Neuronal stem cell (in vitro differentiated cells): ENCODE data around the gene FAM47C.

Source experiments
- DNase-seq: peaks from one replicate; pipeline ENCODE4 v3.0.0-alpha.2; 2013; ENCODE audit warnings: low spot score
- H2AFZ ChIP-seq: one replicate; pipeline ENCODE4 v1.6.1; 2013; ENCODE audit warnings: mild to moderate bottlenecking, low read length, inconsistent platforms
- H2AK5ac ChIP-seq: 2 replicates; pipeline ENCODE4 v1.6.1; 2013; ENCODE audit warnings: low read depth, mild to moderate bottlenecking, inconsistent platforms, low read length, moderate library complexity, mixed read lengths
- H2BK120ac ChIP-seq: 2 replicates; pipeline ENCODE4 v1.6.1; 2013; ENCODE audit warnings: low read depth, mild to moderate bottlenecking, inconsistent platforms, low read length, moderate library complexity, mixed read lengths
- H2BK12ac ChIP-seq: one replicate; pipeline ENCODE4 v1.6.1; 2013; ENCODE audit warnings: low read length, inconsistent platforms
- H2BK15ac ChIP-seq: 2 replicates; pipeline ENCODE4 v1.6.1; 2013; ENCODE audit warnings: mild to moderate bottlenecking, low read length, inconsistent platforms, mixed read lengths
- H2BK5ac ChIP-seq: one replicate; pipeline ENCODE4 v1.6.1; 2013; ENCODE audit warnings: inconsistent platforms, mild to moderate bottlenecking, low read length, moderate library complexity
- H3K14ac ChIP-seq: one replicate; pipeline ENCODE4 v1.6.1; 2013; ENCODE audit warnings: low read length, inconsistent platforms
- H3K18ac ChIP-seq: 2 replicates; pipeline ENCODE4 v1.6.1; 2013; ENCODE audit warnings: low read length, inconsistent platforms
- H3K23ac ChIP-seq: 2 replicates; pipeline ENCODE4 v1.6.1; 2013; ENCODE audit warnings: low read depth, mild to moderate bottlenecking, mixed read lengths, low read length, inconsistent platforms; ENCODE audit not compliant: poor library complexity
- H3K27ac ChIP-seq: replicated peaks from 3 replicates; pipeline ENCODE4 v1.5.1; 2013; ENCODE audit warnings: low read length, inconsistent platforms
- H3K27me3 ChIP-seq, 3 experiments: 2 replicates each; pipeline ENCODE4 v1.6.1; 2013; ENCODE audit warnings: low read length in 3 of 3, mild to moderate bottlenecking in 2 of 3, inconsistent platforms in 1 of 3, low read depth in 1 of 3, mixed read lengths in 1 of 3, moderate library complexity in 1 of 3; ENCODE audit not compliant: control insufficient read depth in 3 of 3, insufficient read depth in 3 of 3
- H3K36me3 ChIP-seq, 2 donors: replicated peaks in 1 of 2; 2 replicates each; pipeline ENCODE4 v1.6.1; 2013; ENCODE audit warnings: low read length in 2 of 2; ENCODE audit not compliant: control insufficient read depth in 2 of 2, insufficient read depth in 2 of 2
- H3K4ac ChIP-seq: 2 replicates; pipeline ENCODE4 v1.6.1; 2013; ENCODE audit warnings: inconsistent platforms, mild to moderate bottlenecking, low read length, moderate library complexity
- H3K4me1 ChIP-seq, 2 donors: 1 replicate in 1 of 2; 2 replicates in 1 of 2; pipeline ENCODE4 v1.6.1; 2013; ENCODE audit warnings: low read length in 2 of 2, low read depth in 1 of 2; ENCODE audit not compliant: control insufficient read depth in 2 of 2, insufficient read depth in 1 of 2
- H3K4me2 ChIP-seq: one replicate; pipeline ENCODE4 v1.6.1; 2013; ENCODE audit warnings: mild to moderate bottlenecking, low read length, inconsistent platforms; ENCODE audit not compliant: insufficient read depth, poor library complexity, severe bottlenecking
- H3K4me3 ChIP-seq, 2 donors: 2 replicates each; pipeline ENCODE4 v1.5.1; 2013; ENCODE audit warnings: low read length in 2 of 2, mild to moderate bottlenecking in 2 of 2, inconsistent platforms in 1 of 2, moderate library complexity in 1 of 2
- H3K79me1 ChIP-seq: one replicate; pipeline ENCODE4 v1.6.1; 2013; ENCODE audit warnings: low read depth, mild to moderate bottlenecking, inconsistent platforms, low read length, moderate library complexity
- H3K9ac ChIP-seq: one replicate; pipeline ENCODE4 v1.6.1; 2013; ENCODE audit warnings: mild to moderate bottlenecking, low read depth, low read length, inconsistent platforms; ENCODE audit not compliant: poor library complexity
- H3K9me3 ChIP-seq, 2 donors: replicated peaks in 1 of 2; 2 replicates each; pipeline versions ENCODE3 to v1.6.1; 2013; ENCODE audit warnings: low read length in 2 of 2, mild to moderate bottlenecking in 2 of 2, inconsistent platforms in 1 of 2, low read depth in 1 of 2, mixed read lengths in 1 of 2, moderate library complexity in 1 of 2; ENCODE audit not compliant: control insufficient read depth in 2 of 2, insufficient read depth in 1 of 2
- H4K8ac ChIP-seq: one replicate; pipeline ENCODE4 v1.6.1; 2013; ENCODE audit warnings: low read depth, mild to moderate bottlenecking, inconsistent platforms, low read length, moderate library complexity
- H4K91ac ChIP-seq: one replicate; pipeline ENCODE4 v1.6.1; 2013; ENCODE audit warnings: low read length, low read depth, mild to moderate bottlenecking, inconsistent platforms; ENCODE audit not compliant: poor library complexity
- WGBS, 2 donors: extraction: QIAGEN DNeasy Blood & Tissue Kit; methylation state at CpG; one replicate each; pipeline ENCODE4 v1.1.7; 2013; ENCODE audit warnings: missing lambda C conversion rate in 2 of 2, mixed read lengths in 1 of 2; ENCODE audit not compliant: insufficient read length in 2 of 2, insufficient replicate concordance in 1 of 2; ENCODE audit errors: extremely low coverage in 2 of 2; 5-methylcytosine and 5-hydroxymethylcytosine counted together

The FAM47C gene

DNA sequence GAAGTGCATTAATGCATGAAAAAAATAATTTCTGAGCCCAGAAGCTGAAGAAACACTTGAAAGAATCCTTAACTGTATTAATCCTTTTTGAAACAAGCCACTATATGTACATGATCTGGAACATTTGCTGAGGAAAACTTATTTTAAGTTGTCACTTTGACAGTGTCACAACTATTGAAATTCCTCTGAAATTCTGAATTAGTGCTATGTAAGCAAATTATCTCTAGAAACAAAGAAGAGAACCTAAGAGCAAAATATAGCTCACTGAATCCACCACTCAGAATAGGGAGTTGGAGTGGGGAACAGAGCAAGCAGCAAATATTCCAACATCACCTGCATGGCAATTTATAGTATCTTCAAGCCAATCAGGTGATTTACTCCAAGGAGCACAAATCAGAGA is 34.6 kb upstream of the FAM47C start:
- Histone ChIP-seq H3K27ac (no peak overlapping the region), H3K27me3 (no peaks in the 10 kb centered on the region), H4K91ac (no peak overlapping the region), H3K18ac (no peak overlapping the region), H2BK15ac (no peak overlapping the region), H3K23ac (no peak overlapping the region), H4K8ac (no peak overlapping the region), H3K79me1 (no peaks in the 10 kb centered on the region), H2BK5ac (no peak overlapping the region), H2AK5ac (no peak overlapping the region), H3K14ac (no peak overlapping the region), H2AFZ (no peak overlapping the region), H3K4me1 (no peaks in the 10 kb centered on the region), H3K4me2 (no peak overlapping the region), H2BK12ac (no peak overlapping the region), H3K4ac (no peak overlapping the region), H3K9ac (no peak overlapping the region), H3K4me3 (no peak overlapping the region), H3K9me3 (no peaks in the 10 kb centered on the region), H2BK120ac (no peak overlapping the region), H3K36me3 (no peaks in the 10 kb centered on the region)
- no peak for DNase-seq

DNA sequence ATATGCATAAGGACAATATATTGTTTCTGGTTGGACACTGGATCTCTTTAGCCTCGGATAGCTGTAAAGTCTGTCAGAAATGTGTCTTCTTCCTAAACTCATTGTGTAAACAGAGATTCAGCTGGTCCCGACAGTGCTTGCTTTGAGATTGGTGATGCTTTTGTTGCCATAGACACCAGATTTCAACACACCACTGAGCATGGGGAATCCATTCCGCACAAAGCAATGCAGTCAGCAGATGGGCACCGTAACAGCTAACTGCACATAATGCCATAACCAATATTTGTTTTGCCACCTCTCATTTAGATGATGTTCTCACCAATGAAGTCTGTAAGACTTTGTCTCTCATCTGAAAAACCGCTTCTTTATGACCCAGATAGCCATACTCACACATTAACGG is 33.3 kb upstream of the FAM47C start:
- Histone ChIP-seq H3K9me3 (no peaks in the 10 kb centered on the region), H3K4ac (no peak overlapping the region), H3K4me2 (no peak overlapping the region), H2BK5ac (no peak overlapping the region), H3K79me1 (no peaks in the 10 kb centered on the region), H4K91ac (no peak overlapping the region), H3K27me3 (no peaks in the 10 kb centered on the region), H3K4me1 (no peaks in the 10 kb centered on the region), H3K36me3 (no peaks in the 10 kb centered on the region), H2BK15ac (no peak overlapping the region), H3K14ac (no peak overlapping the region), H2BK12ac (no peak overlapping the region), H3K18ac (no peak overlapping the region), H2BK120ac (no peak overlapping the region), H4K8ac (no peak overlapping the region), H2AFZ (no peak overlapping the region), H2AK5ac (no peak overlapping the region), H3K23ac (no peak overlapping the region), H3K4me3 (no peak overlapping the region), H3K9ac (no peak overlapping the region), H3K27ac (no peak overlapping the region)
- no peak for DNase-seq
- no CpG with 5 or more reads among the region's 6 CpGs for WGBS, 2 donors

DNA sequence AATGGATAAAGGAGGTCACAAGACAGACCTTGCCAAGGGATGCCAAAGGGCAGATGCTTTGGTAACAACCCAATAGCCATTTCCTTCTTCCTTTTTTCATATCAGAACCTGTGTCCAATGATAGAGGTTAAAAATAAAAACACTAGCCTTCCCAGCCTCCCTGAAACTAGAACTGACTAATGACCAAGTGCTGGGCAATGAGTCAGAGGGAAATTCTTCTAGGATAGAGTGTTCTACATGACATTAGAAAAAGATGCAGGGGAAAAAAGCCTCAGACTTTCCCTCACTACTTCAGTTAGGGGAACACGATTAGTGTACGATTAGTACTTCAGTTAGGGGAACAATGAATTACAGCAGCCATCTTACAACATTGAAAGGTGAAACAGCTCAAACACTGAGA is 29.3 kb upstream of the FAM47C start:
- no peak overlapping the region for H2BK120ac ChIP-seq
- H2BK12ac ChIP-seq = no peak overlapping the region
- no peak overlapping the region for H4K8ac ChIP-seq
- no peaks in the 10 kb centered on the region for H3K4me1 ChIP-seq
- no peak overlapping the region for H3K18ac ChIP-seq
- no peak overlapping the region for H2AK5ac ChIP-seq
- no peak overlapping the region for H3K14ac ChIP-seq
- H3K79me1 ChIP-seq = no peaks in the 10 kb centered on the region
- no CpG with 5 or more reads among the region's 2 CpGs for WGBS, 2 donors
- H3K27ac ChIP-seq = no peak overlapping the region
- H4K91ac ChIP-seq = no peak overlapping the region
- no peak overlapping the region for H3K4me3 ChIP-seq
- H2BK15ac ChIP-seq = no peak overlapping the region
- H2AFZ ChIP-seq = no peak overlapping the region
- DNase-seq = no peak
- H3K4me2 ChIP-seq = no peak overlapping the region
- H3K27me3 ChIP-seq = no peaks in the 10 kb centered on the region
- H3K9me3 ChIP-seq = no peaks in the 10 kb centered on the region
- H3K23ac ChIP-seq = no peak overlapping the region
- no peaks in the 10 kb centered on the region for H3K36me3 ChIP-seq
- H2BK5ac ChIP-seq = no peak overlapping the region
- H3K9ac ChIP-seq = no peak overlapping the region
- no peak overlapping the region for H3K4ac ChIP-seq

DNA sequence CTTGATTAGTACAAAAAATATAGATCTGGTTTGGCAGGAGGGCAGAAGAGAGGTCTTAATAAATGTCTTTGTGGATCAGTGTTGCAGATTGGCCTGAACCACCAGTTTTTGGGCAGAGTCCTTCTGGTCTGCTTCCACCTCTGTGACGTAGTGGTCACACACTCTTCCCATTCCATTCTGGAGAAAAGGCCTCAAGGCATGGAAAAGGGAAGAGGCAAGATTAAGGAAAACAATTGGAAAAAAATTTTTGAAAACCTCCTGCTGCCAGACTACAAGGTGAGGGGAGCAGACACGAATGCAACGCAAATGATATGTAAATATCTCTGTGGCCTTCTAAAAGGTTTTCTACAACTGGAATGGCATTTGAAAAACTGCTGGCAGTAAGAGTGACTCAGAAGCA is 24.3 kb upstream of the FAM47C start:
- Histone ChIP-seq H3K23ac (no peak overlapping the region), H2BK15ac (no peak overlapping the region), H2BK12ac (no peak overlapping the region), H3K4ac (no peak overlapping the region), H3K9me3 (no peaks in the 10 kb centered on the region), H2AK5ac (no peak overlapping the region), H2BK5ac (no peak overlapping the region), H4K8ac (no peak overlapping the region), H3K4me2 (no peak overlapping the region), H3K27ac (no peak overlapping the region), H3K18ac (no peak overlapping the region), H3K36me3 (no peaks in the 10 kb centered on the region), H2AFZ (no peak overlapping the region), H3K27me3 (peaks cover 0 to 8% (median 5%) of the 10 kb centered on the region in 3 experiments), H3K9ac (no peak overlapping the region), H3K14ac (no peak overlapping the region), H3K4me1 (no peaks in the 10 kb centered on the region), H2BK120ac (no peak overlapping the region), H3K79me1 (no peaks in the 10 kb centered on the region), H4K91ac (no peak overlapping the region), H3K4me3 (no peak overlapping the region)
- no peak for DNase-seq
- WGBS, 2 donors = no CpG with 5 or more reads among the region's 3 CpGs
